T-cell (primary cell): Measurements from ENCODE around the gene MAST3. TPM values are rescaled to one million over a fixed set of nuclear protein-coding genes. Genes with fewer than 3 reads are reported as not detected.
"Not testable (repeated sequence)": the region's sequence is repeated elsewhere in the genome, so short reads cannot be mapped to it uniquely, and the experiment has no call there.

Experiments used
- ATAC-seq, 4 experiments: fragments of 200-7000 bp in 3 of 4; fragments of 150-1000 bp in 1 of 4; cut with Tn5 transposase; replicated peaks in 1 of 4; 1 replicate in 3 of 4; 2 replicates in 1 of 4; pipeline ENCODE4 v1.10.0; 2021; ENCODE audit warnings: moderate library complexity in 3 of 4, mild to moderate bottlenecking in 2 of 4, moderate number of reproducible peaks in 1 of 4
- CTCF ChIA-PET, 2 donors: fragments of 300-600 bp; sonication (Branson Sonifier 250); formaldehyde crosslinking; loops; one replicate each; lab custom pipeline; 2022; ENCODE audit warnings: antibody characterized with exemption in 2 of 2; lab: Charles Lee
- POLR2A ChIA-PET, 2 donors: fragments of 300-600 bp; sonication (Branson Sonifier 250); formaldehyde crosslinking; loops; one replicate each; lab custom pipeline; 2022; ENCODE audit warnings: antibody characterized with exemption in 2 of 2; lab: Charles Lee
- DNase-seq, 35 experiments: peaks; one replicate each; pipeline versions ENCODE4 v3.0.0 to v3.0.0-alpha.2; 2013 to 2023
- H3K27ac ChIP-seq: one replicate; pipeline ENCODE4 v1.5.1; 2013; ENCODE audit warnings: low read length
- H3K27me3 ChIP-seq, 2 experiments: replicated peaks in 1 of 2; 1 replicate in 1 of 2; 2 replicates in 1 of 2; pipeline versions ENCODE4 v1.6.1 to v1.7.0; 2013; ENCODE audit warnings: low read length in 1 of 2, mixed read lengths in 1 of 2; ENCODE audit not compliant: control insufficient read depth in 2 of 2, insufficient read depth in 2 of 2; ENCODE audit errors: extremely low read depth in 1 of 2
- H3K36me3 ChIP-seq, 2 donors: 1 replicate in 1 of 2; 2 replicates in 1 of 2; pipeline versions ENCODE4 v1.6.1 to v1.7.0; 2013; ENCODE audit warnings: low read length in 1 of 2; ENCODE audit not compliant: control insufficient read depth in 2 of 2, insufficient read depth in 1 of 2; ENCODE audit errors: extremely low read depth in 1 of 2
- H3K4me1 ChIP-seq, 2 experiments: 1 replicate in 1 of 2; 2 replicates in 1 of 2; pipeline versions ENCODE4 v1.6.1 to v1.7.0; 2013; ENCODE audit warnings: low read length in 2 of 2, mixed read lengths in 1 of 2; ENCODE audit not compliant: insufficient read depth in 2 of 2, control insufficient read depth in 1 of 2; ENCODE audit errors: extremely low read depth in 1 of 2
- H3K4me3 ChIP-seq, 2 donors: 1 replicate in 1 of 2; 2 replicates in 1 of 2; pipeline versions ENCODE4 v1.5.1 to v1.7.0; 2013; ENCODE audit warnings: mild to moderate bottlenecking in 2 of 2, low read length in 1 of 2, moderate library complexity in 1 of 2; ENCODE audit not compliant: control insufficient read depth in 1 of 2; ENCODE audit errors: extremely low read depth in 1 of 2
- H3K9me3 ChIP-seq: 2 replicates; pipeline ENCODE4 v1.7.0; 2013
- H3K27ac Mint-ChIP-seq, 2 donors: one replicate each; pipeline ENCODE4 v1.8.0; 2020 to 2021; ENCODE audit warnings: mild to moderate bottlenecking in 2 of 2, mixed read lengths in 2 of 2
- H3K27me3 Mint-ChIP-seq, 2 donors: one replicate each; pipeline ENCODE4 v1.8.0; 2021 to 2022; ENCODE audit warnings: mixed read lengths in 2 of 2
- H3K36me3 Mint-ChIP-seq: one replicate; pipeline ENCODE4 v1.8.0; 2021; ENCODE audit warnings: mixed read lengths
- H3K4me1 Mint-ChIP-seq, 3 donors: one replicate each; pipeline ENCODE4 v1.8.0; 2020 to 2022; ENCODE audit warnings: mixed read lengths in 3 of 3, mild to moderate bottlenecking in 1 of 3
- H3K4me3 Mint-ChIP-seq, 3 donors: one replicate each; pipeline ENCODE4 v1.8.0; 2020 to 2022; ENCODE audit warnings: mild to moderate bottlenecking in 3 of 3, mixed read lengths in 3 of 3, moderate library complexity in 3 of 3
- H3K9me3 Mint-ChIP-seq, 3 donors: one replicate each; pipeline ENCODE4 v1.8.0; 2020 to 2022; ENCODE audit warnings: mixed read lengths in 3 of 3
- WGBS: methylation state at CpG from one replicate; pipeline ENCODE4 v1.1.5; 2013; ENCODE audit warnings: missing lambda C conversion rate; ENCODE audit not compliant: insufficient coverage; 5-methylcytosine and 5-hydroxymethylcytosine counted together
- total RNA-seq, 35 experiments: library from RNA in 6 of 35; stranded (reverse) in 6 of 35; fragments of 120-200 nt in 1 of 35; gene quantifications; one replicate each; pipeline versions ENCODE4 v1.2.1 to v1.2.4 and lab custom pipeline; 2013 to 2026

Gene MAST3
- total RNA-seq, 5 donors from 2014 or later (not counting 1 experiment from before 2014, with no cell fraction given) = 42.0 to 60.2 (median 53.2) TPM

DNA sequence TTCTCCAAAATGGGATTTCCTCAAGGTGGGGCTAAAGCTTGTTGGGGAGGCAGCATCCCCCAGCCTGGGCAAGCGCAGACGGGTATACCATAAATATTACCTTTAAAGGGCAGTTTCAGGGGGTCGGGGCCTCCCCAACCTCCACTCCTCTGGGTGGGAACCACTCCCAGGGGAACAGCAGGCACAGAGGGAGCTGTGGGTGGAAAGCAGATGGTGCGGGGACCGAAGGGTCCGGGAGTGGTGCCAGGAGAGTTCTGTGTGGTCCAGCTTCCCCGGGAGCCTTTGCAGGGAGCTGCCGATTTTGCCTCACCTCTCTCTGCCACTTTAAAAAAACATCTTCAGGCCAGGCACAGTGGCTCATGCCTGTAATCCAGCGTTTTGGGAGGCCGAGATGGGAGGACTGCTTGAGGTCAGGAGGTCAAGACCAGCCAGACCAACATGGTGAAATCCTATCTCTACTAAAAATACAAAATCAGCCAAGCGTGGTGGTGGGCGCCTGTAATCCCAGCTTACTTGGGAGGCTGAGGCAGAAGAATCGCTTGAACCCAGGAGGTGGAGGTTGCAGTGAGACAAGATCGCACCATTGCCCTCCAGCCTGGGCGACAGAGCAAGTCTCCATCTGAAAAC is 5.5 kb downstream of the MAST3 start:
- no peaks in the 10 kb centered on the region for H3K27me3 ChIP-seq
- Mint-ChIP-seq H3K9me3 (no peaks in the 10 kb centered on the region), H3K27me3 (no peaks in the 10 kb centered on the region), H3K36me3 (peaks cover 2% of the 10 kb centered on the region), H3K4me1 (peaks cover 33 to 36% (median 35%) of the 10 kb centered on the region in 3 donors), H3K4me3 (peak overlapping the region in 2 of 3 donors; percentile 61 to 76), H3K27ac (no peak overlapping the region)
- ChIA-PET CTCF (no interaction called here), POLR2A (no interaction called here)
- no peak overlapping the region for H3K27ac ChIP-seq
- no peak overlapping the region for H3K4me3 ChIP-seq
- no peak for DNase-seq
- peaks cover 11 to 36% of the 10 kb centered on the region in 2 experiments for H3K4me1 ChIP-seq
- 89% methylated on average over 3 of the region's 15 CpGs for WGBS
- peaks cover 0 to 2% of the 10 kb centered on the region in 2 donors for H3K36me3 ChIP-seq
- no peaks in the 10 kb centered on the region for H3K9me3 ChIP-seq
- no peak for ATAC-seq

DNA sequence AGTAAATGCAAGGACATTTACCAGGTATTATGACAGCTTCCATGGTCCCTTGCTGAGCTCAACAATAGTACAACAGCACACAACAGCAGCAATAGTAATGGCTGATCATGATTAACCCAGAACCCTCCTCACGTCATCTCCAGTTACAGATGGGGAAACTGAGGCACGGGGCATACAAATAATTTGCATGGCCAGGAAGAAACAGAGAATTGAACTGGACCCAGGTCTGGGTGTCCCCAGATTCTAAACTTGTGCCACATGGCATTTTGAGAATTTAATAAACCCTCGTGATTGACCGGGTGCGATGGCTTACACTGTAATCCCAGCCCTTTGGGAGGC is 7.2 kb downstream of the MAST3 start:
- peaks cover under 1% of the 10 kb centered on the region for H3K36me3 Mint-ChIP-seq
- peaks cover 26 to 31% (median 30%) of the 10 kb centered on the region in 3 donors for H3K4me1 Mint-ChIP-seq
- H3K27me3 Mint-ChIP-seq = no peaks in the 10 kb centered on the region
- peak overlapping the region in 1 of 2 donors; percentile 73 for H3K27ac Mint-ChIP-seq
- Histone ChIP-seq H3K36me3 (peaks cover 0 to 2% of the 10 kb centered on the region in 2 donors), H3K4me3 (peak overlapping the region; percentile 51 to 71), H3K27ac (peak overlapping the region; percentile 2), H3K27me3 (no peaks in the 10 kb centered on the region), H3K9me3 (no peaks in the 10 kb centered on the region), H3K4me1 (peaks cover 3 to 26% of the 10 kb centered on the region in 2 experiments)
- H3K4me3 Mint-ChIP-seq = peak overlapping the region; percentile 69 to 76 (median 72)
- ChIA-PET POLR2A (interaction anchor here in 1 of 2 donors (0.9 kb wide), 1 partner anchor 13 kb away, joined by 4 read pairs; no protein-coding TSS in a partner anchor), CTCF (interaction anchor here (0.6 to 1.3 kb wide), 5 partner anchors 8 to 63 kb away, joined by 3 to 4 read pairs (median 3); partner anchors contain the start of gene IL12RB1 (in 1 of the 2))
- H3K9me3 Mint-ChIP-seq = no peaks in the 10 kb centered on the region
- no peak for ATAC-seq
- DNase-seq = no peak
- 47% methylated on average over 2 of the region's 5 CpGs for WGBS

DNA sequence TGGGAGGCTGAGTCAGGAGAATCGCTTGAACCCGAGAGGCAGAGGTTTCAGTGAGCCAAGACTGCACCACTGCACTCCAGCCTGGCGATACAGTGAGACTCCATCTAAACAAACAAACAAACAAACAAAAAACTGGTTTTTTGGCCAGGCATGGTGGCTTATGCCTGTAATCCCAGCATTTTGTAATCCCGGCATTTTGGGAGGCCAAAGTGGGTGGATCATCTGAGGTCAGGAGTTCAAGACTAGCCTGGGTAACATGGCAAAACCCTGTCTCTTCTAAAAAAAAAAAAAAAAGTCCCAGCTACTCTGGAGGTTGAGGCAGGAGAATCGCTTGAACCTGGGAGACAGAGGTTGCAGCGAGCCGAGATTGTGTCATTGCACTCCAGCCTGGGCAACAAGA is 7.7 kb downstream of the MAST3 start:
- H3K4me3 ChIP-seq, H3K9me3 Mint-ChIP-seq, ATAC-seq, H3K27ac Mint-ChIP-seq, H3K27me3 Mint-ChIP-seq, H3K27ac ChIP-seq, POLR2A ChIA-PET, H3K36me3 ChIP-seq, H3K9me3 ChIP-seq, DNase-seq, H3K27me3 ChIP-seq, H3K36me3 Mint-ChIP-seq: not testable (repeated sequence)
- 85% methylated on average over 4 of the region's 7 CpGs for whole genome bisulfite sequencing
- H3K4me3 Mint-ChIP-seq = peak overlapping the region in 1 of 3 donors; percentile 72
- CTCF ChIA-PET = interaction anchor here in 1 of 2 donors (1.0 to 1.1 kb wide), 2 partner anchors 10 to 18 kb away, joined by 3 read pairs; partner anchors contain the start of gene IL12RB1
- peaks cover 24 to 30% (median 27%) of the 10 kb centered on the region in 3 donors for H3K4me1 Mint-ChIP-seq
- peaks cover 3 to 26% of the 10 kb centered on the region in 2 experiments for H3K4me1 ChIP-seq

DNA sequence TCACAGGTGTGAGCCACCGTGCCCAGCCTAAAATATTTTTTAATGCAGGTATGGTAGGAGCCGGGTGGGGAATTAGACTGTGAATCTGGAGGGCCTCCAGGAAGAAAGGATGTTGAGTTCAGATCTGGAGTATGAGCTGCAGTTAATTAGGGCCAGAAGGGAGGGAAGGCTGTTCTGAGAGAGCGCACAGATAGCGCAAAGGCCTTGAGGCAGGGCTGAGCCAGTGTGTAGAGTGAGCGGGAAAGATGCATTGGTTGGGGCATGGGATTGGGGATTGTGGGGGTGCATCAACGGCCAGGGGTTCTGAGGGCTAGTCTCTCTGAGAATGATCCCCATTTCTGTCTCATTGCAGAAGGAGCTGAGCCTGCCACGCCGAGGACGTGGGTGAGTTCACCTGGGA is 9.7 kb downstream of the MAST3 start:
- Histone ChIP-seq H3K9me3 (no peaks in the 10 kb centered on the region), H3K4me1 (peaks cover 5 to 36% of the 10 kb centered on the region in 2 experiments), H3K36me3 (peaks cover 0 to 2% of the 10 kb centered on the region in 2 donors), H3K27me3 (no peaks in the 10 kb centered on the region), H3K27ac (no peak overlapping the region), H3K4me3 (no peak overlapping the region)
- DNase-seq = no peak
- Mint-ChIP-seq H3K27ac (peak overlapping the region in 1 of 2 donors; percentile 32), H3K9me3 (no peaks in the 10 kb centered on the region), H3K4me1 (peaks cover 30 to 37% (median 36%) of the 10 kb centered on the region in 3 donors), H3K36me3 (no peaks in the 10 kb centered on the region), H3K27me3 (no peaks in the 10 kb centered on the region), H3K4me3 (peak overlapping the region in 1 of 3 donors; percentile 12)
- ChIA-PET POLR2A (no interaction called here), CTCF (interaction anchor here (0.6 kb wide), 2 partner anchors 65 to 211 kb away, joined by 3 to 8 read pairs; no protein-coding TSS in a partner anchor)
- ATAC-seq = no peak
- whole genome bisulfite sequencing = 98% methylated on average over 5 of the region's 9 CpGs

DNA sequence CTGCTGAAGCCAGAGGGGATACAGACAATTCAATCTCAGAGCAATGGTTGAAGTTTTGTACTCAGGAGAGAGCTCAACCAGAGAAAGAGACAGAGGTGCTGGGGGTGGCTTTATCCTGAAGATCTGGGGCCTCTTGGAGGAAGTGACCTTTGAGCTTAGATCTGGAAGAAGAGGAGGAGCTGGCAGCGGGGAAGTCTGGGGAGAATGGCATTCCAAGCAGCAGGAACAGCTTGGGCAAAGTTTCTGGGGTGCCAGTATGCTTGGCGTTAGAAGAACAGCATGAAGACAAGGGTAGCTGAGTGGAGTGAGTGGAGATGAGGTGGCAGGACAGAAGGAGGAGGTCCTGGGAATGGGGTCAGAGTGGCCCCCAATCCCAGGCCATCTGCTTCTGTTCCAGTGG is 11.3 kb downstream of the MAST3 start:
- Mint-ChIP-seq H3K27ac (peak overlapping the region; percentile 85 to 88), H3K9me3 (no peaks in the 10 kb centered on the region), H3K4me3 (peak overlapping the region; percentile 72 to 81 (median 77)), H3K27me3 (no peaks in the 10 kb centered on the region), H3K36me3 (no peaks in the 10 kb centered on the region), H3K4me1 (peaks cover 28 to 40% (median 36%) of the 10 kb centered on the region in 3 donors)
- CTCF ChIA-PET = interaction anchor here in 1 of 2 donors (0.6 kb wide), 1 partner anchor 53 kb away, joined by 3 read pairs; no protein-coding TSS in a partner anchor
- H3K27me3 ChIP-seq = no peaks in the 10 kb centered on the region
- no peak overlapping the region for H3K4me3 ChIP-seq
- POLR2A ChIA-PET = no interaction called here
- WGBS = 94% methylated on average over 2 of the region's 2 CpGs
- H3K9me3 ChIP-seq = no peaks in the 10 kb centered on the region
- H3K36me3 ChIP-seq = peaks cover 0 to 2% of the 10 kb centered on the region in 2 donors
- peaks cover 5 to 40% of the 10 kb centered on the region in 2 experiments for H3K4me1 ChIP-seq
- H3K27ac ChIP-seq = no peak overlapping the region
- ATAC-seq (no peak), DNase-seq (no peak)

DNA sequence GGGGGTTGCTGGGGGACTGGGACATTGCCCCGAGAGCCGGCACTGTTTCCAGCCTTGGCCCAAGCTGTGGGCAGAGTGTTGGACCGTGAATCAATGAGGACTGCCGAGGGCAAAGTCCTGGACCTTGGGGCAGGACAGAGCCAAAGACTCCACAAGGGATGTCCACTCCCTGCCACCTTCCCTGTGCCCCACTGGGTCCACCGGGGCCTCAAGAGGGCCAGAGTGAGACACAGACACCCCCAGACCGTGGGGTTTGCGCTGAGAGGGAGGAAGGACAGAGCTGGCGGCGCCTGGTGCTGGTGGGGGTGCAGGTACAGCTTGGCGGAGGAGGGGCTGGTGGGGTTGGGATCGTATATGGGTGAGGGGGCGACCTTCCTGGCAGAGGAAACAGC is 11.8 kb downstream of the MAST3 start:
- POLR2A ChIA-PET = no interaction called here
- Histone ChIP-seq H3K4me1 (peaks cover 2 to 36% of the 10 kb centered on the region in 2 experiments), H3K36me3 (peaks cover 0 to 6% of the 10 kb centered on the region in 2 donors), H3K27ac (peak overlapping the region; percentile 57), H3K27me3 (no peaks in the 10 kb centered on the region), H3K4me3 (peak overlapping the region; percentile 68 to 75), H3K9me3 (no peaks in the 10 kb centered on the region)
- Mint-ChIP-seq H3K4me1 (peaks cover 27 to 39% (median 35%) of the 10 kb centered on the region in 3 donors), H3K27me3 (no peaks in the 10 kb centered on the region), H3K27ac (peak overlapping the region; percentile 85 to 88), H3K4me3 (peak overlapping the region; percentile 72 to 81 (median 77)), H3K36me3 (no peaks in the 10 kb centered on the region), H3K9me3 (no peaks in the 10 kb centered on the region)
- DNase-seq (no peak), ATAC-seq (peak in 2 of 4 experiments; percentile 2 to 26)
- CTCF ChIA-PET = interaction anchor here in 1 of 2 donors (0.6 kb wide), 1 partner anchor 52 kb away, joined by 3 read pairs; no protein-coding TSS in a partner anchor
- 69% methylated on average over 8 of the region's 12 CpGs for WGBS
